ENCODE measurements around the gene MKNK2. TPM values are rescaled to one million over a fixed set of nuclear protein-coding genes. Genes with fewer than 3 reads are reported as not detected.
"Not testable (repeated sequence)": the region's sequence is repeated elsewhere in the genome, so short reads cannot be mapped to it uniquely, and the experiment has no call there.

Gene MKNK2
- total RNA-seq, result 100 to 1,000 TPM; 211 to 261 TPM

GRCh38 chr19:2050991-2051772 is at the start of gene MKNK2:
MKNK2 (minus strand) TSS chr19:2051244; CDS start chr19:2050851, 393 bp downstream.
- DNase-seq (ENCODE audit: low spot score in 2 of 2) (peak; percentile 96 to 99), ATAC-seq (peak; percentile 71 to 77)
- Mint-ChIP-seq H3K27ac (peak within 1 kb of the TSS; percentile 91 to 93), H3K36me3 (peaks cover 0 to 7% of the 10 kb centered on the region in 2 donors), H3K9me3 (no peaks in the 10 kb centered on the region)

GRCh38 chr19:2100719-2101061 is 49.6 kb upstream of the MKNK2 start:
- DNase-seq (ENCODE audit: low spot score in 2 of 2) (no peak), ATAC-seq (no peak)
- no peaks in the 10 kb centered on the region for H3K9me3 Mint-ChIP-seq
- peaks cover 24 to 25% of the 10 kb centered on the region in 2 donors for H3K36me3 Mint-ChIP-seq
- no peak overlapping the region for H3K27ac Mint-ChIP-seq

- DNase-seq (ENCODE audit: low spot score in 2 of 2), result no peak
- no peaks in the 10 kb centered on the region for H3K9me3 Mint-ChIP-seq
- H3K36me3 Mint-ChIP-seq, result peaks cover 21 to 25% of the 10 kb centered on the region in 2 donors
- ATAC-seq, result no peak
- no peak overlapping the region for H3K27ac Mint-ChIP-seq
Measured at GRCh38 chr19:2099937-2100718, 49.1 kb upstream of the MKNK2 start.

- H3K36me3 Mint-ChIP-seq, result peaks cover 18 to 25% of the 10 kb centered on the region in 2 donors
- H3K27ac Mint-ChIP-seq, result no peak overlapping the region
- H3K9me3 Mint-ChIP-seq, result no peaks in the 10 kb centered on the region
- DNase-seq (ENCODE audit: low spot score in 2 of 2) (no peak), ATAC-seq (no peak)
Measured at GRCh38 chr19:2099054-2099501, 48.0 kb upstream of the MKNK2 start.

- H3K27ac Mint-ChIP-seq, result peak overlapping the region in 1 of 2 donors; percentile 89
- H3K36me3 Mint-ChIP-seq, result peaks cover 14 to 25% of the 10 kb centered on the region in 2 donors
- DNase-seq (ENCODE audit: low spot score in 2 of 2) (no peak), ATAC-seq (no peak)
- no peaks in the 10 kb centered on the region for H3K9me3 Mint-ChIP-seq
Measured at GRCh38 chr19:2097886-2098327, 46.9 kb upstream of the MKNK2 start.

- peak; percentile 47 to 87 for DNase-seq (ENCODE audit: low spot score in 2 of 2)
- peak; percentile 12 to 53 for ATAC-seq
- peak overlapping the region; percentile 82 to 89 for H3K27ac Mint-ChIP-seq
- H3K36me3 Mint-ChIP-seq, result peaks cover 14 to 25% of the 10 kb centered on the region in 2 donors
- no peaks in the 10 kb centered on the region for H3K9me3 Mint-ChIP-seq
Measured at GRCh38 chr19:2097203-2097885, 46.3 kb upstream of the MKNK2 start.

- peak; percentile 100 for DNase-seq (ENCODE audit: low spot score in 2 of 2)
- Mint-ChIP-seq H3K27ac (peak within 1 kb of the TSS; percentile 89 to 98), H3K36me3 (peaks cover 10 to 25% of the 10 kb centered on the region in 2 donors), H3K9me3 (no peaks in the 10 kb centered on the region)
- ATAC-seq, result peak; percentile 82 to 85
Measured at GRCh38 chr19:2096480-2097202, 45.6 kb upstream of the MKNK2 start, which contains the start of gene IZUMO4. IZUMO4 (plus strand) TSS chr19:2096915; CDS start chr19:2096946, 31 bp downstream.

GRCh38 chr19:2096034-2096479 is 45.0 kb upstream of the MKNK2 start, which contains the start of gene MOB3A:
MOB3A (minus strand) TSS chr19:2096326; CDS start chr19:2078560, 17,766 bp downstream.
- peaks cover 10 to 25% of the 10 kb centered on the region in 2 donors for H3K36me3 Mint-ChIP-seq
- peak within 1 kb of the TSS; percentile 89 to 98 for H3K27ac Mint-ChIP-seq
- DNase-seq (ENCODE audit: low spot score in 2 of 2) (no peak), ATAC-seq (peak; percentile 42 to 68)
- H3K9me3 Mint-ChIP-seq, result no peaks in the 10 kb centered on the region

- DNase-seq (ENCODE audit: low spot score in 2 of 2); ATAC-seq; H3K9me3 Mint-ChIP-seq; H3K27ac Mint-ChIP-seq: not testable (repeated sequence)
- peaks cover 10 to 37% of the 10 kb centered on the region in 2 donors for H3K36me3 Mint-ChIP-seq
Measured at GRCh38 chr19:2091926-2092525, 41.0 kb upstream of the MKNK2 start.

GRCh38 chr19:2089727-2090053 is 38.6 kb upstream of the MKNK2 start:
- peaks cover 13 to 39% of the 10 kb centered on the region in 2 donors for H3K36me3 Mint-ChIP-seq
- H3K9me3 Mint-ChIP-seq, result no peaks in the 10 kb centered on the region
- DNase-seq (ENCODE audit: low spot score in 2 of 2), result no peak
- H3K27ac Mint-ChIP-seq, result peak overlapping the region in 1 of 2 donors; percentile 100
- ATAC-seq, result peak in 1 of 2 donors; percentile 0

- H3K27ac Mint-ChIP-seq, result peak overlapping the region in 1 of 2 donors; percentile 100
- no peak for DNase-seq (ENCODE audit: low spot score in 2 of 2)
- no peak for ATAC-seq
- H3K9me3 Mint-ChIP-seq, result no peaks in the 10 kb centered on the region
- H3K36me3 Mint-ChIP-seq, result peaks cover 14 to 39% of the 10 kb centered on the region in 2 donors
Measured at GRCh38 chr19:2089001-2089711, 38.1 kb upstream of the MKNK2 start.

- ATAC-seq (peak; percentile 6 to 13), DNase-seq (ENCODE audit: low spot score in 2 of 2) (no peak)
- Mint-ChIP-seq H3K36me3 (peaks cover 29 to 46% of the 10 kb centered on the region in 2 donors), H3K9me3 (no peaks in the 10 kb centered on the region), H3K27ac (peak overlapping the region; percentile 97 to 100)
Measured at GRCh38 chr19:2087621-2088100, 36.6 kb upstream of the MKNK2 start.

- ATAC-seq, result peak; percentile 30 to 47
- peak overlapping the region; percentile 97 to 100 for H3K27ac Mint-ChIP-seq
Measured at GRCh38 chr19:2086695-2087620, 35.9 kb upstream of the MKNK2 start.

More at GRCh38 chr19:2086695-2087620, 35.9 kb upstream of the MKNK2 start:
- peaks cover 36 to 53% of the 10 kb centered on the region in 2 donors for H3K36me3 Mint-ChIP-seq
- peak in 1 of 2 donors; percentile 42 for DNase-seq (ENCODE audit: low spot score in 2 of 2)
- not testable (repeated sequence) for H3K9me3 Mint-ChIP-seq

Measured in activated naive CD4-positive, alpha-beta T cell treated with anti-CD3 and anti-CD28 coated beads, Interleukin-2, amount 50 U/mL, for 72 hours (primary cell).